Effector memory CD8-positive, alpha-beta T cell (primary cell): ENCODE measurements around the gene CISD1.
"Not testable (repeated sequence)": the region's sequence is repeated elsewhere in the genome, so short reads cannot be mapped to it uniquely, and the experiment has no call there.

ENCODE experiments used
- ATAC-seq: fragments of 150-1000 bp; cut with Tn5 transposase; replicated peaks from 2 replicates; pipeline ENCODE4 v1.10.0; 2021; ENCODE audit warnings: mild to moderate bottlenecking, moderate library complexity
- DNase-seq, 3 experiments: peaks; one replicate each; pipeline ENCODE4 v3.0.0; 2021
- H3K27ac Mint-ChIP-seq, 2 donors: one replicate each; pipeline ENCODE4 v1.8.0; 2022; ENCODE audit warnings: mild to moderate bottlenecking in 2 of 2, mixed read lengths in 2 of 2, moderate library complexity in 2 of 2
- H3K27me3 Mint-ChIP-seq, 2 donors: one replicate each; pipeline ENCODE4 v1.8.0; 2022; ENCODE audit warnings: mixed read lengths in 2 of 2
- H3K36me3 Mint-ChIP-seq: one replicate; pipeline ENCODE4 v1.8.0; 2022; ENCODE audit warnings: mild to moderate bottlenecking, moderate library complexity, mixed read lengths; ENCODE audit not compliant: insufficient read depth
- H3K4me1 Mint-ChIP-seq, 2 donors: one replicate each; pipeline ENCODE4 v1.8.0; 2022; ENCODE audit warnings: low read depth in 2 of 2, mixed read lengths in 2 of 2
- H3K4me3 Mint-ChIP-seq, 2 donors: one replicate each; pipeline ENCODE4 v1.8.0; 2022; ENCODE audit warnings: mild to moderate bottlenecking in 2 of 2, mixed read lengths in 2 of 2, moderate library complexity in 2 of 2
- H3K9me3 Mint-ChIP-seq, 2 donors: one replicate each; pipeline ENCODE4 v1.8.0; 2022; ENCODE audit warnings: mixed read lengths in 2 of 2

Gene CISD1

DNA sequence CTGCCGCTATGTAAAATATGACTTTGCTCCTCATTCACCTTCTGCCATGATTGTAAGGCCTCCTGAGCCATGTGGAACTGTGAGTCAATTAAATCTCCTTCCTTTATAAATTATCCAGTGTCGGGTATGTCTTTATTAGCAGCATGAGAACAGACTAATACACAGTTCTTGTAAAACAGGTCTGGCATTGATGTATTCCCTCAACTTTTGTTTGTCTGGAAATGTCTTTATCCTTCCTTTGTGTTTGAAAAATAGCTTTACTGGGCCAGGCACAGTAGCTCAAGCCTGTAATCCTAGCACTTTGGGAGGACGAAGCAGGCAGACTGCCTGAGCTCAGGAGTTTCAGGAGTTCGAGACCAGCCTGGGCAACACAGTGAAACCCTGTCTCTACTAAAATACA, 15.8 kb upstream of the CISD1 start:
- ATAC-seq (no peak), DNase-seq (no peak)
- Mint-ChIP-seq H3K4me3 (no peak overlapping the region), H3K27me3 (no peaks in the 10 kb centered on the region), H3K36me3 (peaks cover 14% of the 10 kb centered on the region), H3K9me3 (peaks cover 0 to 2% of the 10 kb centered on the region in 2 donors), H3K4me1 (peaks cover 8 to 25% of the 10 kb centered on the region in 2 donors), H3K27ac (no peak overlapping the region)

DNA sequence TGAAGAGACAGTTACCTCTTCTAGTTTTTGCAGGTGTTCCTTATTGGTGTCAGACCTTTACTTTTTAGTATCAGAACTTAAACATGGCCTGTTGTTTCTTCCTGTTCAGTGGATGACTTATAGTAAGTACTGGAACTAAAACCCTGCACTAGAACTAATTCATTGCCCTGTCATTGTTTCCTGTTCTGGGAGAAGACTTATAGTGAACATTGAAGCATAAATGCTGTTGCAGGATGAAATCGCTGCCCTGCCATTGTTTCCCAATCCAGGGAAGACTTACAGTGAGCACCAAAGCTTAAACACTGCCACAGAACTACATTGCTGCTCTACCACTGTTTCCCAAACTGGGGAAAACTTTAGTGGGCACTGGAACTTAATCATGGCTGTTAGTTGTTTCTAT, 14.3 kb upstream of the CISD1 start:
- Mint-ChIP-seq H3K36me3 (peaks cover 14% of the 10 kb centered on the region), H3K27ac (no peak overlapping the region), H3K4me3 (no peak overlapping the region), H3K4me1 (peaks cover 8 to 25% of the 10 kb centered on the region in 2 donors), H3K27me3 (no peaks in the 10 kb centered on the region), H3K9me3 (peaks cover 0 to 2% of the 10 kb centered on the region in 2 donors)
- DNase-seq, result no peak
- no peak for ATAC-seq

DNA sequence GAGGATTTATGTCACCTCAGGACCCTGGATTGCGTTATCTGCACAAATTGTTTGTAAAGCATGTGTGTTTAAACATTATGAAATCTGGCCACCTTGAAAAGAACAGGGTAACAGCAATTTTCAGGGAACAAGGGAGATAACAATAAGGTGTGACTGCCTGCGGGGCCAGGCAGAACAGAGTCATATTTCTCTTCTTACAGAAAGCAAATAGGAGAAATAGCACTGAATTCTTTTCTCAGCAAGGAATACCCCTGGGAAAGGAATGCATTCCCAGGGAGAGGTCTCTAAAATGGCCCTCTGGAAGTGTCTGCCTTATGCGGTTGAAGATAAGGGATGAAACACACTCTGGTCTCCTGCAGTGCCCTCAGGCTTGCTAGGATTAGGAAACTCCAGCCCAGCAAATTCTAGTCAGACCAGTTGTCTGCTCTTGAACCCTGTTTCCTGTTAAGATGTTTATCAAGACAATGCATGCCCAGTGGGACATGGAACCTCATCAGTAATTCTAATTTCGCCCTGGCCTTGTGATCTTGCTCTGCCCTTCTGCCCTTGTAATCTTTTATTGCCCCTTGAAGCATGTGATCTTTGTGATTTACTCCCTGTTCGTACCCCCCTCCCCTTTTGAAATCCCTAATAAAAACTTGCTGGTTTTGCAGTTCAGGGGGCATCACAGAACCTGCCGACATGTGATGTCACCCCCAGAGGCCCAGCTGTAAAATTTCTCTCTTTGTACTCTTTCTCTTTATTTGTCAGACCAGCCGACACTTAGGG, 12.8 kb upstream of the CISD1 start:
- Mint-ChIP-seq H3K4me1 (peaks cover 7 to 25% of the 10 kb centered on the region in 2 donors), H3K36me3 (peaks cover 14% of the 10 kb centered on the region)
- H3K27me3 Mint-ChIP-seq, DNase-seq, H3K9me3 Mint-ChIP-seq, H3K4me3 Mint-ChIP-seq, ATAC-seq, H3K27ac Mint-ChIP-seq: not testable (repeated sequence)

DNA sequence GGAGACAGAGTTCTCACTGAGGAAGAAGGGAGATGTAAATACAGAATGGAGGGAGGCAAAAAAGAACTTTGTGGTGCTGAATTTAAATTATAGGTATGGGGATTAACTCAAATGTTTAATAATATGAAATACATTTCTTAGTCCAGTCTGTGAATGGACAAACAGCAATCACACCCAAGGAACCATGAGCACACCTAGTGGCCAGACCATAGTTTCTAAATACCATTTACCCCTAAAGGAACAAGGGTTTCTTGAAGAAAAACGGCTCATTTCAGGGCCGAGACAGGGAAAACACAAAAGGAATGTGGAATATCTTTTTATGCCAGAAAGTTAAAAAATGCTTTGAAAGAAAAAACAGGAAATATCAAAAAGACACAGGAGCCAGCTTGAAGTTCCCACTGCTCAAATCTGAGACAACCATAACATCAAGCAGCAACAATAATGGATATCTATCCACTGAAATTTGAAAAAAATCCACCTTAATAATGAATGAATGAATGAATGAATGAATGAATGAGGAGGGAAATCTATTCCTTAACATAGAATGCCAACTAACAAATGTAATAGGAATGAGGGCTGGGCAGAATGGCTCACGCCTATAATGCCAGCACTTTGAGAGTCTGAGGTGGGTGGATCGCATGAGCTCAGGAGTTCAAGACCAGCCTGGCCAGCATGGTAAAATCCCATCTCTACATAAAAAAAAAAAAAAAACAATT, 9.8 kb upstream of the CISD1 start:
- Mint-ChIP-seq H3K4me1 (peaks cover 1 to 13% of the 10 kb centered on the region in 2 donors), H3K27me3 (no peaks in the 10 kb centered on the region), H3K36me3 (peaks cover 4% of the 10 kb centered on the region), H3K27ac (no peak overlapping the region), H3K9me3 (no peaks in the 10 kb centered on the region), H3K4me3 (no peak overlapping the region)
- DNase-seq (no peak), ATAC-seq (no peak)

DNA sequence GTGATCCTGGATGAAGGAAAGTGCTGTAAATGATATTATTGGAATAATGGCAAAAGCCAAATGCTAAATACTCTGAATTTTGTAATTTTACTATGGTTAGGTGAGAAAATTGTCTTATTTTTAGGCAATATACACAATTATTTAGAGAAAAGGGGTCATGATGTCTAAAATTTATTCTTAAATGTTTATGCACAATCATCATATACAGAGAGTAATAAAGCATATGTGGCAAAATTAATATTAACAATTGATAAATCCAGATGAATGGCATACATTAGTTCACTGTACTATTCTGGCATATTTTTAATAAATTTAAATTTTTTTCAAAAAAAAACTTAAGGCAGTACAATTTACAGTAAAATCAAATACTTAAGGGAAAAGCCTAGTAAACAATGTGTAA, 8.6 kb upstream of the CISD1 start:
- DNase-seq (no peak), ATAC-seq (no peak)
- peaks cover 1 to 13% of the 10 kb centered on the region in 2 donors for H3K4me1 Mint-ChIP-seq
- no peaks in the 10 kb centered on the region for H3K27me3 Mint-ChIP-seq
- H3K9me3 Mint-ChIP-seq, result no peaks in the 10 kb centered on the region
- no peak overlapping the region for H3K4me3 Mint-ChIP-seq
- H3K36me3 Mint-ChIP-seq, result peaks cover 4% of the 10 kb centered on the region
- H3K27ac Mint-ChIP-seq, result no peak overlapping the region

DNA sequence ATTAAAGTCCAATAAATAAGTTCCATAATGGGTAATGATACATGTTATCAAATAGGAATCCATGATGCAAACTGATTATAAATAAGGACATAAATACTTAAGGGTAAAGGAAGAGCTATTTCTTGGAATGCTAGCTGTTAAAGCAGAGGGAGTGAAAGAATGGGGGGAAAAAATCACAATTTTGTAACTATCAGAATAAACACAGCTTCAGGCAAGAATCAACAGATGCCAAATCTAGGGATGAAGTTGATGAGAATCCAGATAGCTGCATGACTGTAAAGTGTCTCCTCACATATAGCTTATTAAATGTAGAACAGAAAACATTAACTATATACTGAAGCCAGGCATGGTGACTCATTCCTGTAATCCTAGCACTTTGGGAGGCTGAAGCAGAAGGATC, 6.2 kb upstream of the CISD1 start:
- no peaks in the 10 kb centered on the region for H3K9me3 Mint-ChIP-seq
- H3K4me1 Mint-ChIP-seq, result peaks cover 14 to 18% of the 10 kb centered on the region in 2 donors
- no peak overlapping the region for H3K4me3 Mint-ChIP-seq
- DNase-seq (no peak), ATAC-seq (no peak)
- H3K36me3 Mint-ChIP-seq, result peaks cover 15% of the 10 kb centered on the region
- H3K27ac Mint-ChIP-seq, result no peak overlapping the region
- no peaks in the 10 kb centered on the region for H3K27me3 Mint-ChIP-seq

DNA sequence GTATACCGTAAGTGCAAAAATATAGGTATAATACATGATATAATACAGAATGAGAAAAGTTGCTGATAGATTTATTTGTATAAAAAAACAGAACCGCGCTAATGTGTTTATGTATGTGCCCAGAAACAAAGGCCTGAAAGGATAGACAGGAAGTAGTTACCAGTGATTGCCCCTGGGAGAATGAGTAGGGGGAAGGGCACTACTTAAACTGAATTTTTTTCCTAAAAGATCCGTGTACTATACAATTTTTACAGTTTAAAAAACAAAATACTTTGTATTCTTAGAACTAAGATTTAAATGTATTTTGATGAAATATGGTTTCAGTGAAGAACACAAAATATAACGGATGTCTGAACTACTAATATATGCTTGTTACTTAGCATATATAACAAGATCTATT, 4.2 kb upstream of the CISD1 start:
- peaks cover 21 to 23% of the 10 kb centered on the region in 2 donors for H3K4me1 Mint-ChIP-seq
- peaks cover 31% of the 10 kb centered on the region for H3K36me3 Mint-ChIP-seq
- ATAC-seq (no peak), DNase-seq (no peak)
- no peaks in the 10 kb centered on the region for H3K27me3 Mint-ChIP-seq
- H3K27ac Mint-ChIP-seq, result peak overlapping the region in 1 of 2 donors; percentile 96
- peak overlapping the region in 1 of 2 donors; percentile 95 for H3K4me3 Mint-ChIP-seq
- H3K9me3 Mint-ChIP-seq, result no peaks in the 10 kb centered on the region

DNA sequence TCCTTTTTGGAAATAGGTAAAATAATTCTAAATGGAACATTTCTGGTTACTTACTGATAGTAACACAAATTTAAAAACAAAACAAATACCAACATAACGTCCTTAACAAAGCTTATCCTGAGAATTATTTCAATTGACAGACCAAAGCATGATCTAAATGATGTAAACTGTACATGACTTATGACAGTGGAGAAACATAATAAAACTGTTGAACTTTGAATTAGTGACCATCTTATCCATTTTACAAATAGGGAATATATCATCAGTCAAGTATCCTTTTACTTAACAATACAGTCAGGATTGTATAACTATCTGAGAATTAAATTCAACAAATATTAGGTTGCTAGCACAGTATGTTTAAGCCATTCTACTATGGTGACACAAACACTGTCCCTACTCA, 3.7 kb upstream of the CISD1 start:
- Mint-ChIP-seq H3K4me3 (peak overlapping the region in 1 of 2 donors; percentile 95), H3K27me3 (no peaks in the 10 kb centered on the region), H3K27ac (peak overlapping the region in 1 of 2 donors; percentile 96), H3K9me3 (no peaks in the 10 kb centered on the region), H3K36me3 (peaks cover 31% of the 10 kb centered on the region), H3K4me1 (peaks cover 21 to 23% of the 10 kb centered on the region in 2 donors)
- DNase-seq (no peak), ATAC-seq (no peak)

DNA sequence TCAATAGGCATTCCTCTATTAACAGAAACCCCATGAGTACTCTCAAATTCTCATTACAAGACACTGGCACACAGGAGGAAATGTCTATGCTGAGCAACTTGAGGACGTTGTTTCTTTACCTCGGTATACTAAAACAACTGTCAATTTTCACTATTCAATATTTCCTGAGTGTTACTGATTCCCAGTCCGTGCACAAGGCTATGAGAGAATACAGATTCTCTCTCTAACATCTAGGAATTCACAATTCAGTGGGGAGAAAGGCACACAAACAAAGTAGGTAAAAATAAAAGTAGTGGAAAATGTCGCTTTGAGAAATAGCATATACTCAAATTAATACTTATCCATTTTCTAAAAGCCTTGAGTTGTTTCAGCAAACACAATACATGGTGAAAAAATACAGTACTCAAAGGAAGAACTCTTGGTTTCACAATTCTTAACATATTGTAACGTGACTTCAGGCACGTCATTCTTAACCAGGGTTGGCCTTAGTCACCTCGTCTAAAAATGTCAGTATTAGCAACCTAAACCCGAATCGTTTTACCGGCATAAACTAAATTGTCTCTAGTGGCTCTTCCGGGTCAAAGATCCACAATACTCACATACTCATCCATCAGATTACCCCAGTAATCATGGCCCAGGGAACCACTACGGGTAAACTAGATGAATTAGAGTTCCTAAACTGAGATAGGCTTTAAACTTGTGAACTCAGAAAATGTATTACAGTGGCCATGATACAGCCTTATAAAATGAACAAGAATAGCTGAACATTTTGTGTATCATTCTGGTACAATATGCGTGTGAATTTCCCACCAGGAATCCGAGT, 2.7 kb upstream of the CISD1 start:
- peak; percentile 16 for ATAC-seq
- Mint-ChIP-seq H3K27me3 (no peaks in the 10 kb centered on the region), H3K27ac (peak overlapping the region; percentile 96 to 99), H3K9me3 (no peaks in the 10 kb centered on the region), H3K4me3 (peak overlapping the region; percentile 95 to 97), H3K4me1 (peaks cover 21 to 23% of the 10 kb centered on the region in 2 donors), H3K36me3 (peaks cover 31% of the 10 kb centered on the region)
- DNase-seq, result peak; percentile 15 to 29 (median 25)

DNA sequence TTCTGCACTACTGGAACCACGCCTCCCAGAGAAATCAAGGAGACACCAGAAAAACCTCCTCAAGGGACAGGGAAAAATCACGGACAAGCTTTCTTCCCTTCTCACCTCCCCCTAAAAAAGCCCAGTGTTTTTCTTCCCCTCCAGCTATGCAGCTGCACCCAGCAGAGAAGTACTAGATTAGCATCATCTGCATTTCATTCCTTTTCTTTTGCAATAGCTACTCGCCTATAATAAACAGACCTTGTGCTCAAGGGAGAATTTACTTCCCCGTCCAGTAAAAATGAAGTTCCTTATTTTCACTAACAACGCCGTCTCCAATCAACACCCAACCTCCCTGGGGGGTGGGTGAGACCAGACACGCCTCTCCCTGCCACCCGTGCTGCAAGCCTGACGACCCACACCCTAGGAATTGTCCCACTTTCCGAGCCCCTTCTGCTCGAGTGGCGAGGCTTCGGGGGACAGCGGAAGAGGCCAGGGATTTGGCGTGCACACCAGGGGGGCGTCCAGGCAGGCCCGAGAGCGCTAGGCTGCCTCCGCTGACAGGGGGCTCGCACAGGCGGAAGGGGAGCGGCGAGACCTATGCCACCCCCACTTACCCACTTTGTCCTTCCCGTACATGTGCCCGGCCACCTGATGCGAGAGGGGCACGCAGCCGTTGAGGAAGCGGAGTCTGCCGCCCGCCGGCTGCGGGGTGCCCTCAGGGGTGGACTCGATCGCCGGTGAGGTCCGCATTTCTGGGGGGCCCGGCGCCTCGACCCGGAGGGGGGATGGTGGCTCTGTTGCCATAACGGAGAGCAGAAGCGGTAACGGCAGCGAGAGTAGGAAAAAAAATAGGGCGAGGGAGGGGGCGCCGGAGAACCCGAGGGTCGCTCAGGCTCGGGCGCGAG, 1.9 kb upstream of the CISD1 start:
- Mint-ChIP-seq H3K9me3 (no peaks in the 10 kb centered on the region), H3K36me3 (peaks cover 31% of the 10 kb centered on the region), H3K27me3 (no peaks in the 10 kb centered on the region), H3K4me1 (peaks cover 21 to 23% of the 10 kb centered on the region in 2 donors), H3K4me3 (peak overlapping the region; percentile 95 to 97), H3K27ac (peak overlapping the region; percentile 96 to 99)
- DNase-seq (peak; percentile 21 to 28 (median 22)), ATAC-seq (peak; percentile 3)

DNA sequence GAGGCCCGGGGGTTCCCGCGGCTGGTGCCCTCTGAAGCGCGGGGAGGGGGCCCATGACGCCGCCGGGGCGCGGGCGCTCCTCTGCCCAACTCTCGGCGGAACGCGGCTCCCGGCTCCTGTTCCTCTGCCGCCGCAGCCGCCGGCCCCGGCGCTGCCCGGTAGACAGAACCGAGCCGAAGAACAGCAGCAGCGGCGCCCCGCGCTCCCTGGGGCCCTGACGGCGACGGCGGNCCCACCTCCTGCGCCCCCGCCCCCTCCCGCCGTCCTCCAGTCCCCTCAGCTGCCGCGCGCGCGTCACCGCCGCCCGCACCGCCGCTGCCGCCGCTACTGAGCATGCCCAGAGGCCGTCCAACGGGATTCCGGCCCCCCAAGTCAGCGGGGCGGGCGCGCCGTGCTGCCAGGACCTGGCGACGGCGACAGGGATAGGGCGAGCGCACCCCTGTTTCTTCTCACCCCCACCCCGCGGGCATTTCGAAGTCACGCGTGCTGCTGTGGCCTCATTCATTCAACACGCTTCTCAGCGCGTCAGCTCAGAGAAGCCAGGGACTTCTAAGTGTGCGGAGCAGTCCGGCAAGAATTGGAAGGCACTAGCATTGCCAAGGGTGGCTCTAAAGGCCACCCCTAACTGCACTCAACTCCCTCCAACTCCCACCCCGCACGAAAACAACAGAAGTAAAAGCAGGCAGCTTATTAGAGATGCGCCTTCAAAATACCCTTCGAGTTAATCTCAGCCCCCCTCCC, 1.1 kb upstream of the CISD1 start, which contains the start of gene IPMK:
IPMK (minus strand) TSS at position 182 of the 741 bp plus-strand sequence. CDS start 283 bp downstream, outside the sequence.
- DNase-seq, result peak; percentile 96 to 99 (median 98)
- peak; percentile 73 for ATAC-seq

DNA sequence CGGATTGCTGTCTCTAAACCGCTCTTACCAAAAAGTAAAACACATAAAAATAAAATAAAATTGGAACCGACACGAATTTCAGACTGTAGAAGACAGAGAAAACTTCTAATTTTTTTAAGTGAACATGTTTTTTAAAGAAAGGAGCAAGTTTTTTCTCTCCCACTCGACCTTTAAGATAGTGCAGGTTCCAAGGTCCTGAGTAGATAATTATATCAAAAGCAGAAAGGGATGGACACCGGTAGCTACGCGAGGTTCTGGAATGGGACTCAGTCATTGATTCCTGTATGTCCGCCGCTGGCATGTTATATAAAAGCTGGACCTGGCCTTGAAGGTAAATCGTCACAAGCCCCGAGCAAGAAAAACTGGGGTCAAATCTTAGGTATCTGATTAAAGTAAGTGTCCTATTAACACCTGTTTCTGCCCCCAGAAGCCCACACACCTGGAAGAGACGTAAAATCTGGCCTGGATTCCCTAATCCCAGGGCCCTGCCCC, 462 bp upstream of the CISD1 start:
- H3K9me3 Mint-ChIP-seq, result no peaks in the 10 kb centered on the region
- no peaks in the 10 kb centered on the region for H3K27me3 Mint-ChIP-seq
- ATAC-seq, result no peak
- H3K4me1 Mint-ChIP-seq, result peaks cover 18 to 25% of the 10 kb centered on the region in 2 donors
- H3K36me3 Mint-ChIP-seq, result peaks cover 31% of the 10 kb centered on the region
- H3K4me3 Mint-ChIP-seq, result peak overlapping the region; percentile 95 to 97
- H3K27ac Mint-ChIP-seq, result peak overlapping the region; percentile 96 to 99
- no peak for DNase-seq

More for the DNA sequence above, 1.1 kb upstream of the CISD1 start, which contains the start of gene IPMK:
- H3K9me3 Mint-ChIP-seq, result no peaks in the 10 kb centered on the region
- H3K4me1 Mint-ChIP-seq, result peaks cover 18 to 21% of the 10 kb centered on the region in 2 donors
- H3K27ac Mint-ChIP-seq, result peak within 1 kb of the TSS; percentile 96 to 99
- peaks cover 31% of the 10 kb centered on the region for H3K36me3 Mint-ChIP-seq
- peak within 1 kb of the TSS; percentile 95 to 97 for H3K4me3 Mint-ChIP-seq
- H3K27me3 Mint-ChIP-seq, result no peaks in the 10 kb centered on the region
